ENCODE data around the gene CDH4. TPM values are rescaled to one million over a fixed set of nuclear protein-coding genes. Genes with fewer than 3 reads are reported as not detected.

CDH4 gene
- total RNA-seq, 1 experiment from 2014 or later: not detected

DNA sequence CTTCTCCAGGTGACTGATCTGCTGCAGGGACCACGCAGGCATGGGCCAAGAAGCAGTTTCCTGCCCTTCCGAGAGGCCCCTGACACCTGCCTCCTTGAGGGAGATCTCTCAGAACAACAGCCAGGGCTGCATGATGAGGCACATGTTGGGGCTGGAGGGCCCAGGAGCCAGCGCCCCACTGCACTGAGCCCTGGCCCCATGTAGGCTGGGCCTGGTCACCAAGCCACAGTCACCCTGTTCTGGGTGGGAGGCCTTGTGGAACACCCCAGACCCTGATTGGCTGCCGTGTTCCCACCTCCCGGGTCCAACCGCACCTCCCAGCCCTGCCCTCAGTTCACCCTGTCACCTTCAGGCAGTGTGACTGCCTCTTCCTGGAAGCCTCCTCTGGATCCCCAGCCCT is 639.4 kb downstream of the CDH4 start:
- ChIA-PET CTCF (no interaction called here), POLR2A (ENCODE audit: unreplicated experiment) (no interaction called here)
- H3K79me2 ChIP-seq (ENCODE audit: low read depth): no peaks in the 10 kb centered on the region
- H3K9me2 ChIP-seq (ENCODE audit: insufficient read depth): no peaks in the 10 kb centered on the region
- DNase-seq: no peak
- no peaks in the 10 kb centered on the region for H3K4me1 ChIP-seq (replicated peaks; ENCODE audit: insufficient read depth)
- intact Hi-C loops (cut with micrococcal nuclease; ENCODE audit: unreplicated experiment): no loop called here
- no TSS peak for BruUV-seq (replicated peaks)
- H3K27me3 ChIP-seq (ENCODE audit: insufficient read depth, low read depth): peaks cover 80% of the 10 kb centered on the region
- H3K4me2 ChIP-seq: no peak overlapping the region
- H3K9me3 ChIP-seq (ENCODE audit: insufficient read depth, low read depth): no peaks in the 10 kb centered on the region
- TF ChIP-seq, protein P1, sequence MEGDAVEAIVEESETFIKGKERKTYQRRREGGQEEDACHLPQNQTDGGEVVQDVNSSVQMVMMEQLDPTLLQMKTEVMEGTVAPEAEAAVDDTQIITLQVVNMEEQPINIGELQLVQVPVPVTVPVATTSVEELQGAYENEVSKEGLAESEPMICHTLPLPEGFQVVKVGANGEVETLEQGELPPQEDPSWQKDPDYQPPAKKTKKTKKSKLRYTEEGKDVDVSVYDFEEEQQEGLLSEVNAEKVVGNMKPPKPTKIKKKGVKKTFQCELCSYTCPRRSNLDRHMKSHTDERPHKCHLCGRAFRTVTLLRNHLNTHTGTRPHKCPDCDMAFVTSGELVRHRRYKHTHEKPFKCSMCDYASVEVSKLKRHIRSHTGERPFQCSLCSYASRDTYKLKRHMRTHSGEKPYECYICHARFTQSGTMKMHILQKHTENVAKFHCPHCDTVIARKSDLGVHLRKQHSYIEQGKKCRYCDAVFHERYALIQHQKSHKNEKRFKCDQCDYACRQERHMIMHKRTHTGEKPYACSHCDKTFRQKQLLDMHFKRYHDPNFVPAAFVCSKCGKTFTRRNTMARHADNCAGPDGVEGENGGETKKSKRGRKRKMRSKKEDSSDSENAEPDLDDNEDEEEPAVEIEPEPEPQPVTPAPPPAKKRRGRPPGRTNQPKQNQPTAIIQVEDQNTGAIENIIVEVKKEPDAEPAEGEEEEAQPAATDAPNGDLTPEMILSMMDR (conservative IDR thresholded peaks at IDR 0.05): no peak
- no peak for TF ChIP-seq EZH2 (IDR thresholded peaks at IDR 0.05; ENCODE audit: low read depth)
- H3F3A ChIP-seq (ENCODE audit: insufficient read depth, low read depth): no peaks in the 10 kb centered on the region
- no peak overlapping the region for H3K4me3 ChIP-seq
- H4K20me1 ChIP-seq (ENCODE audit: insufficient read depth): no peaks in the 10 kb centered on the region
- no peak overlapping the region for H3K27ac ChIP-seq
- H2AFZ ChIP-seq: no peak overlapping the region
- H3K36me3 ChIP-seq (ENCODE audit: low read depth): no peaks in the 10 kb centered on the region

DNA sequence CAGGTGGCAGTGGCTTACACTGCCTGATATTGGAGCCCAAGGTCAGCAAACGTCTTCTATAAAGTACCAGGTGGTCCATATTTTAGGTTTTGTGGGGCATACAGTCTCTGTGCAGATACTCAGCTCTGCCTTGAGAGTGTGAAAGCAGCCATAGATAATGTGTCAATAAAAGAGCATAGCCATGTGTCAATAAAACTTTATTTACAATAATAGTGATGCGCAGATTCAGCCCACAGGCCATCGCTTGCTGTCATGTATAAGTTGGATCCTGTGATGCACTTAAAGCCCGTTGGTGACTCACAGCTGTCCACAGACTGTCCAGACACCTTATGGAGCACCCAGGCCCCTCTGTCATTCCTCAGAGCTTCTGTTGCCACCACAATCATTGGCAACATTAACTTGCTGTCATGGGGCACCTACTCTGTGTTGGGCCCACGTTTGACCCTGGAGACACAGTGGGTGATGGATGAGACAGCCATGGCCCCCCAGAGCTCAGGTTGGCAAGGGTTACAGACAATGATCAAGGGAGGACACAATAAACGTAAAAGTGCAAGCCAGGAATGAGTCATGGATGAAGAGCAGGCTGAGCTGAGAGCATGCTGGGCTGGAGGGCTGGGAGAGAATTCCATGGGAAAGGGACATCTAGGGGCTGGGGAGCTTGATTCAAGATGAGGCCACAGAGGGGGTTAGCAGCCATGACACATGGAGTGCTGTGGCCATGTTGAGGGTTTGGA is 640.0 kb downstream of the CDH4 start:
- TF ChIP-seq, protein P1 (conservative IDR thresholded peaks at IDR 0.05): no peak
- TF ChIP-seq EZH2 (IDR thresholded peaks at IDR 0.05; ENCODE audit: low read depth): no peak
- Histone ChIP-seq H3K4me2 (no peak overlapping the region), H3K27ac (no peak overlapping the region), H2AFZ (no peak overlapping the region), H3K9me2 (ENCODE audit: insufficient read depth) (no peaks in the 10 kb centered on the region), H3K9me3 (ENCODE audit: insufficient read depth, low read depth) (no peaks in the 10 kb centered on the region), H3K4me1 (replicated peaks; ENCODE audit: insufficient read depth) (no peaks in the 10 kb centered on the region), H3K36me3 (ENCODE audit: low read depth) (no peaks in the 10 kb centered on the region), H3K4me3 (no peak overlapping the region), H3K79me2 (ENCODE audit: low read depth) (no peaks in the 10 kb centered on the region), H3F3A (ENCODE audit: insufficient read depth, low read depth) (no peaks in the 10 kb centered on the region), H3K27me3 (ENCODE audit: insufficient read depth, low read depth) (peaks cover 80% of the 10 kb centered on the region), H4K20me1 (ENCODE audit: insufficient read depth) (no peaks in the 10 kb centered on the region)
- no TSS peak for BruUV-seq (replicated peaks)
- ChIA-PET CTCF (no interaction called here), POLR2A (ENCODE audit: unreplicated experiment) (no interaction called here)
- no peak for DNase-seq
- intact Hi-C loops (cut with micrococcal nuclease; ENCODE audit: unreplicated experiment): no loop called here

DNA sequence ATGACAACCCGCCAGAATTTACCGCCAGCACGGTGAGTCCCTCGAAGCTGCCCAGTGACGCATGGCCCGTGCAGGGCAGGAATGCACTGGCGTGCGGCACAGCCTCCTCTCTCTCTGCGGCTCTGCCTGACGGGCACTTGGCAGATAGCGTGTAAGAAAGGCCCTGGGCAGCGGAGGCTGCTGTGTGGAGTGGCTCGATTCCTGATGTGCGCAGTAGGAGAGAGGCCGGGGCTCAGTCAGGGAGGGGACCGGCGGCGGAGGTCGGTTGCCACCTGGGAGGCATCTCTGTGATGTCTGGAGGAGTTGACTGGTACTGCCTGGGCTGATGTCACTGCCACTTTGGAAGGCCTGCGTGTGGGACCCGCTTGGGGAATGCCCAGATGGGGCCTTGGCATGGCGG is 643.0 kb downstream of the CDH4 start:
- H3K36me3 ChIP-seq (ENCODE audit: low read depth): no peaks in the 10 kb centered on the region
- H3K79me2 ChIP-seq (ENCODE audit: low read depth): no peaks in the 10 kb centered on the region
- H3K4me3 ChIP-seq: no peak overlapping the region
- TF ChIP-seq EZH2 (IDR thresholded peaks at IDR 0.05; ENCODE audit: low read depth): no peak
- TF ChIP-seq, protein P1 (conservative IDR thresholded peaks at IDR 0.05): no peak
- H4K20me1 ChIP-seq (ENCODE audit: insufficient read depth): no peaks in the 10 kb centered on the region
- H3K4me2 ChIP-seq: no peak overlapping the region
- peaks cover 88% of the 10 kb centered on the region for H3K27me3 ChIP-seq (ENCODE audit: insufficient read depth, low read depth)
- POLR2A ChIA-PET (ENCODE audit: unreplicated experiment): no interaction called here
- intact Hi-C loops (cut with micrococcal nuclease; ENCODE audit: unreplicated experiment): no loop called here
- H2AFZ ChIP-seq: no peak overlapping the region
- no peaks in the 10 kb centered on the region for H3K9me2 ChIP-seq (ENCODE audit: insufficient read depth)
- BruUV-seq (replicated peaks): no TSS peak
- H3K9me3 ChIP-seq (ENCODE audit: insufficient read depth, low read depth): no peaks in the 10 kb centered on the region
- no peaks in the 10 kb centered on the region for H3K4me1 ChIP-seq (replicated peaks; ENCODE audit: insufficient read depth)
- no peak overlapping the region for H3K27ac ChIP-seq
- no peak for DNase-seq
- CTCF ChIA-PET: no interaction called here
- no peaks in the 10 kb centered on the region for H3F3A ChIP-seq (ENCODE audit: insufficient read depth, low read depth)
